RKO (cell line): ENCODE data around the gene SS18.
"Not testable (repeated sequence)": the region's sequence is repeated elsewhere in the genome, so short reads cannot be mapped to it uniquely, and the experiment has no call there.

Experiments
- DNase-seq: peaks from one replicate; pipeline ENCODE4 v3.0.0-alpha.2; 2016; ENCODE audit warnings: low spot score

Gene SS18

DNA sequence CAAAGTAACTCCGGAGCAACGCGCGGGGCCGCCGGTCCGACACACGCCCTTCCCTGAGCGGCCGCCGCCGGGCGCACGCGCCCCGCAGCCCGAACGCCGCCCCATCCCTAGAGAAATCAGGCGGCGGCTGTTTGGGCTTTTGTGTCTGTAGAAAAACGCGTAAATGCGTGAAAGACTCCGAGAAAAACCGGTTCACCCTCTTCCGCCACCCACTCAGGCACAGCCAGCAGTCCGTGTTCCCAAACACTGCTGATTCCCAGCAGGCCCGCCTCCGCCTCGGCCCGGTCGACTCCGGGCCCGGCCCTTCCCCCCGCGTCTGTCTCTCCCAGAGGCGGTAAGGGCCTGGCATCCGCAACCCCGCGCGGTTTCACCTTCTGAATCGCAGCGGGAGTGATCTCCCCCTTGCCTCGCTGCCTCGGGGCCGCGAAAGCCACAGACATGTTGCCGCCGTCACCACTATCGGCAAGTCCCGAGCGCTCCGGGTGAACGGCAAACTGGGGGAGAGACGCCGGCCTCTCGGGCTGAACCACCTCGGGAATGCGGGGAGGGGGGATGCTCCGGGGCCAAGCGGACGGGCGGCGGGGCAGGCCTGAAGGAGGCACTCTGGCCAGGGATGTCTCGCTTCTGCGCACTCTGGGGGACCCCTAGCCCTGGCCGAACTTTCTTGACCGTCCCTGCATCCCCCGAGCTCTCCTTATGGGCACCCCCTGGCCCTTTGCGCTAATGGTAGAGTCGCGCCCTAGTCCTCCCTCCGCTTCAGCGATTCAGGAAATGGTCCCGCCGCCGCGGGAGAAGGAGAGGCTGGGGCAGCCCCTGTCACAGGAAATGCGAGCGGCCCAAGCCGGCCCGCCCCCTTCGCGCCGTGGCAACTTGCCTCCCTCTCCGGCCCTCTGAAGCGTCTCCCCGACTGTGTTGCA, at the start of gene SS18:
Gene SS18, minus strand, starts transcription at position 484 of the 917 bp plus-strand sequence. Its CDS starts 44 bp downstream, at position 440.
- DNase-seq, result peak; percentile 93

DNA sequence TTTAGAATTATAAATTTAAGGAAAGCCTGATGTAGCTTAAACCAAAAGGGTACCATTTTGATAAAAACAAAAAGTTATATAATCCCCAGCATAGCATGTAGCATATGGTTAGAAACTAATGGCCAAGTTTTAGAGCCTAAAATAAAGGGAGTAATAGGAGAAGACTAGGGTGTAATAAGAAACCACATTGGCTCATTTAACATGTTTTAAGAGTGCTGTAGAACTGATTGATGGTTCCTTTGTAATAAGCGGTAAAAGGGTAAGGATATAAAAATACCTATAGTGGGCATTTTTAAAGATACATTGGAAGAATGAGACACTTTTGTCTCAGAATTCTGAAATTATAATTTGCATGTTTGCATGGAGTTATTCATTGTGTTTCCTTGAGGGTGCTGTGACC, 45.1 kb upstream of the SS18 start:
- DNase-seq, result no peak

- no peak for DNase-seq
Observed at GRCh38 chr18:26134107-26134506, 43.7 kb upstream of the SS18 start.

GRCh38 chr18:26133652-26134051, 43.2 kb upstream of the SS18 start, which contains the start of gene PSMA8:
Gene PSMA8, plus strand, starts transcription at chr18:26133869. Its CDS starts 97 bp downstream, at chr18:26133966.
- no peak for DNase-seq

DNA sequence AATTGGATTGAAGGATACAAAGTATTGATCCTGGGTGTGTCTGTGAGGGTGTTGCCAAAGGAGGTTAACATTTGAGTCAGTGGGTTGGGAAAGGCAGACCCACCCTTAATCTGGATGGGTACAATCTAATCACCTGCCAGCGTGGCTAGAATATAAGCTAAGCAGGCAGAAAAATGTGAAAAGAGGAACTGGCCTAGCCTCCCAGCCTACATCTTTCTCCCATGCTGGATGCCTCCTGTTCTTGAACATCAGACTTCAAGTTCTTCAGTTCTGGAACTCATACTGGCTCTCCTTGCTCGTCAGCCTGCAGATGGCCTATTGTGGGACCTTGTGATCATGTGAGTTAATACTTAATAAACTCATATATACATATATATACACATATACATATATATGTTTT, 37.8 kb upstream of the SS18 start:
- DNase-seq, result not testable (repeated sequence)

DNA sequence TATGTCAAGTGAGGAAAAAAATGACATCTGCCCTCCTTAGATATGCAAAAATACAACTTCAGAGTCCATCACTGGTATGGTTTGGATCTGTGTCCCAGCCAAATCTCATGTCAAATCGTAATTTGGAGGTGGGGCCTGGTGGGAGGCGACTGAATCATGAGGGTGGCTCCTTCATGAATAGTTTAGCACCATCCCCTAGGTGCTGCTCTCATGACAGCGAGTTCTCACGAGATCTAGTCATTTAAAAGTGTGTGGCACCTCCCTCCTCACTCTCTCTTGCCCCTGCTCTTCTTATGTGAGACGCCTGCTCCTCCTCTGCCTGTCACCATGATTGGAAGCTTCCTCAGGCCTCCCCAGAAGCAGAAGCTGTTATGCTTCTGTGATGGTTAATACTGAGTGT, 37.4 kb upstream of the SS18 start:
- DNase-seq, result no peak

GRCh38 chr18:26121994-26122393, 31.6 kb upstream of the SS18 start:
- not testable (repeated sequence) for DNase-seq

- no peak for DNase-seq
Observed at GRCh38 chr18:26121476-26121875, 31.1 kb upstream of the SS18 start.

DNA sequence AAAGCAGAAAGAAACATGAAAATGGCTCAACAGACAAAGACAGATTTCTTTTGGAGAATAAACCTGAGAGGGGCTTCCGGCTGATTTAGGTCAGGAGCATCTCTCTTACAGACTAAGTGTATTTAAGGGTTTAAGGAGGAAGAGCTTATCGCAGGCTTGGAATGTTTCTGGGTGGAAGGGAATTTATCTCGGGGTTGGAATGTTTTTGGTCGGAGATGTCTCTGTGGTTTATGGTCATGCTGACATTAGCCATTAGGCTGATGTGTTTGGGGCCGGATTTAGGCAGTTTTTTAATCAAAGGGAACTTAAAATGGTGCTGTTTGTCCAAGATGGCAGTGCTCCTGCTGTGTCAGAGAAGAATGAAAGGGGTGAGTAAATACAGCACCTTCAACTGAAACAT, 28.8 kb upstream of the SS18 start:
- no peak for DNase-seq

DNA sequence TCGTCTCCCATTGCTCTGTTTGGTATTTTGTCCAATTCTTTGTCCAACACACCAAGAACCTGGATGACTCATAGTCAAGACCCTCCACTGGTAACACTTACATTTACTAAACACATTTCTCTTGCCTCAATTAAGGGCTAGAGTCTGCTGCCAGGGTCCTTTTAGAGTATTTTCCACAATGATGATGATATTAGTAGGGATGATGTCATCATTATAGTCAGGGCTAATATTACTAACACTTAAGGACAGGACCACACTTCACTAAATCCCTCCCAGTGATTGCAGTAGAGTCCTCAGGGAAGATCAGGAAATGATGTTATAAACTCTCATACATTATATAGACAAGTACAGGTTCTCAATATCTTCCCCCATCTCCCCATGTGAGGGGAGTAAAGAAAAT, 13.6 kb upstream of the SS18 start:
- no peak for DNase-seq

GRCh38 chr18:26103579-26103978, 13.2 kb upstream of the SS18 start:
- no peak for DNase-seq

GRCh38 chr18:26097563-26097962, 7.2 kb upstream of the SS18 start:
- DNase-seq, result no peak

DNA sequence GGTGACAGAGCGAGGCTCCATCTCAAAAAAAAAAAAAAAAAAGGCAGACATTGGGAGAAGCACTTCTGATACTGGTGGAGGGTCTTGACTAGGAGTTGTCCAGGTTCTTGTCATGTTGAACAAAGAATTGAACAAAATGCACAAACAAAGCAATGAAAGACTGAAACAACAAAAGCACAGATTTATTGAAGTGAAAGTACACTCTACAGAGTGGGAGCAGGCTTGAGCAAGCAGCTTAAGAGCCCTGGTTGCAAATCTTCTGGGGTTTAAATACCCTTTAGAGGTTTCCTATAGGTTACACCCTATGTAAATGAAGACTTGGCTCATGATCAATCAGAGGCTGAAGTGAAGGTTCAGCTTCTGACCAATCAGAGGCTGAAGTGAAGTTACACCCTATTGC, 6.4 kb upstream of the SS18 start:
- DNase-seq, result no peak

DNA sequence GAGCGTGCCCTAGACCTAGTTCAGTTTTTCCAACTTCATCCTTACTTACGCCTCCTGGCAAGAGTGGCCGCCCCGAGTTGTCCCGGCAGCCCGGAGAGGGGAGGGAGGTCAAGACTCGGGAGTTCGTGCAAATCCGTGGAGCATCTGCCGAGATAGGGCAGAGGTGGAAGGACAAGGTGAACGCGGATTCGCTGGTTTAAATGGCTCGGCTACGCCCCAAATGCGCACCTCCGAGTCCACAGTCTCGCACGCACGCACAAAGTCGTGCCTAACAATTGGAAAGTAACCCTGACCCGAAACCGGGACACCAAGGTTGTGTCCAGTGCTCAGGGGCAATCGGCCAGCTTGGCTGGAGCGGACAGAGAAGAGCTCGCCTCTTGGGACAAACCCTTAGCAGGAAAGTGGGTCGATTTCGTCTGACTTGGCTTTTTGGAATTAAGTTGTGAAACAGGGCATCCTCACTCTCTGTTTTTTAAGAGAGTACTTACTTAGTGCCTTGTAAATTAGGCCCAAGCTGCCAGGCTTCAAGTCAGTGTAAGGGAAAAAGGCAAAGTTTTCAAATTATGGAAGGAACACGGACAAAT, 726 bp upstream of the SS18 start:
- no peak for DNase-seq

GRCh38 chr18:26089293-26090129, 902 bp downstream of the SS18 start:
- peak; percentile 74 for DNase-seq

DNA sequence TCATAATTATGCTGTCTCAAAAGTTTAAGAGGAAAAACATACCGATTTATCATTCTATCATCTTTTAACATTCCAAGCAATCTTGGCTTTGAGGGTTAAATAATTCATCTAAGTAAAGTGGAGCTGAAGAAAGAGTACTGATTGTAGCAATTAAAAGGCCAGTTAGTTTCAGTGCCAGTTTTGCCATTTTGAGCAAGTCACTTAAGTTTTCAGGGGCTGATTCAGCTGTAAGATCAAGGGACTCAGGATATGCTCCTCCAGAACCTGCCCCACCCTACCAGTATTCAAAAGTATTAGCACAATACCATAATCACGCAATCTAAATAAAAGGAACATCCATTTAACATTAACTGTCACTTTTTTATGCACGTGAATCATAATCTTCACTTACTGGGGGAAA, 1.9 kb downstream of the SS18 start:
- DNase-seq, result peak; percentile 49

- DNase-seq, result no peak
Observed at GRCh38 chr18:26086959-26087358, 3.5 kb downstream of the SS18 start.

DNA sequence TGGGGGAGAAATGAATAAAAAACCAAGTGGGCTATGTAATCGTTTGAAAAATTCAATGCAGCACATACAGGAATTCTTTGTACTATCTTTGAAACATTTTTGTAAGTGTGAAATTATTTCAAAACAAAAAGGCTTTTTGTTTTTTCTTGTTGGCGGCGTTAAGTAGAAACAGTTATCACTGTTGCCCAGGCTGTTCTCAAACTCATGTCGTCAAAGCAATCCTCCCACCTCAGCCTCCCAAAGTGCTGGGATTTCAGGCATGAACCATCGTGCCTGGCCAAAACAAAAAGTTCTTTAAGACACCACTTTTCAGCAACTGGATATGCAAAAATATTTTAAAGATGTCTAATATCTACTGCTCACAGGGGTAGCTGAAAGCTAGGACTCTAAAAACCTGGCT, 5.4 kb downstream of the SS18 start:
- DNase-seq, result no peak

- DNase-seq, result no peak
Observed at GRCh38 chr18:26083099-26083498, 7.3 kb downstream of the SS18 start.

DNA sequence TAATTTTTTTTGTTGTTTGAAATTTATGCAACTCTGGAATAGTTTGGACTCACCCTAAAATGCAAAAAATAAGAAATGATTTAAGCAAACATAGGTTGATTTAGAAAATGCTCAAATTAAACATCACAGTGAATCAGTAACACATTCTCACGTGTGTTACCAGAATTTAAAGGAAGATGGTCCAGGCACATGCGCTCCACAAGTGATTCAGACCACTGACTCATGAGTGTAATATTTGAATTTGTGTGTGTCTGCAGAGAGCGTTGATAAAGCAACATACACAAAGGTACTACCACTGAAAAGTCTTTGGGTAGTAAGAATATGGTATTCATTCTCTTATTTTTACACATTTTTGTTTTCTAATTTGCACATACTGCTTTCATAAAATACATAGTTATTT, 7.9 kb downstream of the SS18 start:
- DNase-seq, result peak; percentile 60

DNA sequence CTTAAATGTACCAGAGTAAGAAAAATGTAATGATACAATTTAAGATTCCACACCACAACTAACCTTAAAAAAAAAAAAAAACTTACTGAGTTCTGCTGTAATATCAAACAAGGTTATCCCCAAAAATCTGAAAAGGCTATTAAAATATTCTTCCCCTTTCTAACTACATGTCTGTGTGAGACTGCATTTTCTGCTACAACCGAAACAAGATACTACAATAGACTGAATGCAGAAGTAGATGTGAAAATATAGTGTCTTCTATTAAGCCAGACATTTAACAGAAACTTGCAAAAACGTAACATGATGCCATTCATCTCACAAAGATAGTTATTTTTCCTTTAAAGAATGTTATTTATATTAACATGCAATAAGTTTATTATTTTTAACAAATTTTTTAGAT, 16.2 kb downstream of the SS18 start:
- no peak for DNase-seq

DNA sequence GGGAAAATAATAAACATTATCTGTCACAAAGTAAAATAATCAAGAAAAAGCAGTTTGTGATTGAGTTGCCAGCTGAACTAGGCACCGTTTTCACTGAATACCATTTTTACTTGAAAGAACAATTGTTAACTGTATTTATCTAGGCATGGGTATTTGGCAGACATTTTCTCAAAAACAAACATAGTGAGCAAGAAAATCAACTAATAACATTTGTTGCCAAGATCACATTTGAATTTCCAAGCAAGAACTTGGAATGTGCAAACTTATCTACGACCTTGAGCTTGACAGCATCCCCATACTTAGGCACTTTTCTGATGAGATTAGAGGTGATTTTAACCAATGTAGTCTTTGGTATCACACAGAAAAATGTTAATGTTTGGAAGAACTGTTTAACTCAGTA, 16.7 kb downstream of the SS18 start:
- no peak for DNase-seq

DNA sequence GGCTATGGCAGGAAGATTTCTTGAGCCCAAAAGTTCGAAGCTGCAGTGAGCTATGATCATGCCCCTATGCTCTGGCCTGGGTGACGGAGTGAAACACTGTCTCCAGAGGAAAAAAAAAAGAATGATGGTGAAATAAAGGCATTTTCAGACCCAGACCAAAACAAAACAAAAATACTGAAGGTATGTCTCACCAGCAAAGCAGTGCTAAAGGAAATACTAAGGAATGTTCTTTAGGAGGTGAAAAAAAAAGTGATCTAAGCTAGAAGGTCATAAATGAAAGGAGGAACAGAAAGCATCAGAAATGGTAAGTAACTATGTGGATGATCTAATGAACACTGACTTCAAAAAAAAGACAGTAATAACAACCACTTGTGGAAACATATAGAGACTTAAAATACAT, 18.7 kb downstream of the SS18 start:
- DNase-seq, result no peak
